Left hindlimb (tissue), 1 donor: ENCODE results near the gene TMEM190.
"Not testable (repeated sequence)": the region's sequence is repeated elsewhere in the genome, so short reads cannot be mapped to it uniquely, and the experiment has no call there.

ENCODE experiments used
- DNase-seq: peaks from one replicate; pipeline ENCODE4 v3.0.0-alpha.2; 2018

TMEM190 gene

GRCh38 chr19:55391702-55392615 lies 15.3 kb downstream of the TMEM190 start:
- DNase-seq = peak; percentile 6

GRCh38 chr19:55392820-55393761 lies 16.5 kb downstream of the TMEM190 start:
- no peak for DNase-seq

GRCh38 chr19:55398200-55398925 lies 21.7 kb downstream of the TMEM190 start:
- DNase-seq = no peak

GRCh38 chr19:55400281-55401087 lies 23.9 kb downstream of the TMEM190 start:
- DNase-seq = no peak

GRCh38 chr19:55401390-55401789 lies 24.8 kb downstream of the TMEM190 start:
- DNase-seq = not testable (repeated sequence)

GRCh38 chr19:55402509-55402908 lies 25.9 kb downstream of the TMEM190 start:
- DNase-seq = no peak

GRCh38 chr19:55405638-55406037 lies 29.0 kb downstream of the TMEM190 start:
- no peak for DNase-seq

GRCh38 chr19:55406091-55406825 lies 29.6 kb downstream of the TMEM190 start:
- no peak for DNase-seq

- DNase-seq = peak; percentile 51
These were observed 30.4 kb downstream of the TMEM190 start for GRCh38 chr19:55406826-55407549.

GRCh38 chr19:55407550-55407799 lies 30.8 kb downstream of the TMEM190 start, which contains the start of gene UBE2S:
TSS of gene UBE2S (minus strand) at chr19:55407788. CDS start at chr19:55407589, 199 bp downstream.
- not testable (repeated sequence) for DNase-seq

- peak; percentile 99 for DNase-seq
These were observed 31.3 kb downstream of the TMEM190 start for GRCh38 chr19:55407800-55408532.

GRCh38 chr19:55408533-55408872 lies 31.9 kb downstream of the TMEM190 start:
- DNase-seq = no peak

GRCh38 chr19:55409179-55409578 lies 32.6 kb downstream of the TMEM190 start:
- DNase-seq = not testable (repeated sequence)

- DNase-seq = no peak
These were observed 33.5 kb downstream of the TMEM190 start for GRCh38 chr19:55410168-55410567.

GRCh38 chr19:55418185-55418584 lies 41.6 kb downstream of the TMEM190 start:
- DNase-seq = peak; percentile 52

GRCh38 chr19:55419103-55419502 lies 42.5 kb downstream of the TMEM190 start:
- no peak for DNase-seq

GRCh38 chr19:55419624-55420236 lies 43.1 kb downstream of the TMEM190 start:
- DNase-seq = no peak

- DNase-seq = not testable (repeated sequence)
These were observed 44.7 kb downstream of the TMEM190 start for GRCh38 chr19:55421281-55421680.

GRCh38 chr19:55423225-55424005 lies 46.8 kb downstream of the TMEM190 start:
- DNase-seq = no peak
